Effector memory CD8-positive, alpha-beta T cell (primary cell): ENCODE data around the gene TARDBP.

Source experiments
- ATAC-seq: fragments of 150-1000 bp; cut with Tn5 transposase; replicated peaks from 2 replicates; pipeline ENCODE4 v1.10.0; 2021; ENCODE audit warnings: mild to moderate bottlenecking, moderate library complexity
- DNase-seq, 3 experiments: peaks; one replicate each; pipeline ENCODE4 v3.0.0; 2021
- H3K27ac Mint-ChIP-seq, 2 donors: one replicate each; pipeline ENCODE4 v1.8.0; 2022; ENCODE audit warnings: mild to moderate bottlenecking in 2 of 2, mixed read lengths in 2 of 2, moderate library complexity in 2 of 2
- H3K27me3 Mint-ChIP-seq, 2 donors: one replicate each; pipeline ENCODE4 v1.8.0; 2022; ENCODE audit warnings: mixed read lengths in 2 of 2
- H3K36me3 Mint-ChIP-seq: one replicate; pipeline ENCODE4 v1.8.0; 2022; ENCODE audit warnings: mild to moderate bottlenecking, moderate library complexity, mixed read lengths; ENCODE audit not compliant: insufficient read depth
- H3K4me1 Mint-ChIP-seq, 2 donors: one replicate each; pipeline ENCODE4 v1.8.0; 2022; ENCODE audit warnings: low read depth in 2 of 2, mixed read lengths in 2 of 2
- H3K4me3 Mint-ChIP-seq, 2 donors: one replicate each; pipeline ENCODE4 v1.8.0; 2022; ENCODE audit warnings: mild to moderate bottlenecking in 2 of 2, mixed read lengths in 2 of 2, moderate library complexity in 2 of 2
- H3K9me3 Mint-ChIP-seq, 2 donors: one replicate each; pipeline ENCODE4 v1.8.0; 2022; ENCODE audit warnings: mixed read lengths in 2 of 2
- total RNA-seq, 9 experiments: gene quantifications; one replicate each; lab custom pipeline; 2026; lab: John Stamatoyannopoulos, UW

The TARDBP gene
- total RNA-seq: 60.5 to 141 (median 106) reads per million in 9 experiments

DNA sequence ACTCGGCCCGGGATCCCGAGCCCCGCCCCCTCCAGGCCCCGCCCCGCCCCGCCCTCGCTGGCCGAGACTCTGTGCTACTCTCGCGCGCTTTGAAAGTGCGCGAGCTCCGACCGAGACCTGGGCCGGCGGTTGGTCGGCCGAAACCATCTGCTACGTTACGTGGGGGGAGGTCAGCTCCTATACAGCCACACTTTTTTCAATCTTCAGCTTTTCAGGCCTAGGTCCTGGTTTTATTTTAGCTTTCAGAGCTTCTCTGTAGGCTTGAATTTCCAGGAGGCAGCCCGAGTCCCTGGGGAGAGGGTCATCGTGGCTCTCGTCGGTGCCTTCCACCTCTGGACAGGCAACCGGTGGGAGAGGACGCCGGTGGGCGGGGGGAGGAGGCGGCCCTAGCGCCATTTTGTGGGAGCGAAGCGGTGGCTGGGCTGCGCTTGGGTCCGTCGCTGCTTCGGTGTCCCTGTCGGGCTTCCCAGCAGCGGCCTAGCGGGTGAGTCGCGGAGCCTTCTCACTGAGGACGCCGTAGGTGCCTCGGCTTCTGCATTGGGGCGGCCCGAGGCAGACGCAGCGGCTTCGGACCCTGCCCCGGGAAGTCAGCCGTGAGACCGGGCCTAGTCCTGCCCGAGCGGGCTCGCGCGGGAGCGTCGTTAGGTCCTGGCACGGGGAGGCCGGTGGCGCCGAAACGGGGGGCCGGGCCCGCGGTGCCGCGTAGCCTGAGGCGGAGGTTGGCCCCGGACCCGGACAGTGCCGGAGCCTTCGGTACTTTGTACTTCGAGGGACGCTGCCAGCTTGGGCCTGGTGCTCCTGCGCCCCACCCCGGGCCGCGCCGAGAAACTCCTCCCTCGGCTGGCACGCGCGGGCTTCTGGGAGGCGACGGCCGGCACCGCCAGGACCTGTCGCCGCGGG lies at the start of gene TARDBP:
Gene TARDBP (plus strand): TSS at position 395 of the 900 bp plus-strand sequence. CDS start 1,074 bp downstream, outside the sequence.
- Mint-ChIP-seq H3K4me1 (peaks cover 23 to 27% of the 10 kb centered on the region in 2 donors), H3K36me3 (peaks cover 57% of the 10 kb centered on the region), H3K4me3 (peak within 1 kb of the TSS; percentile 85 to 86), H3K27ac (peak within 1 kb of the TSS; percentile 97 to 98), H3K9me3 (no peaks in the 10 kb centered on the region), H3K27me3 (no peaks in the 10 kb centered on the region)
- peak; percentile 88 to 93 (median 89) for DNase-seq
- peak; percentile 86 for ATAC-seq

DNA sequence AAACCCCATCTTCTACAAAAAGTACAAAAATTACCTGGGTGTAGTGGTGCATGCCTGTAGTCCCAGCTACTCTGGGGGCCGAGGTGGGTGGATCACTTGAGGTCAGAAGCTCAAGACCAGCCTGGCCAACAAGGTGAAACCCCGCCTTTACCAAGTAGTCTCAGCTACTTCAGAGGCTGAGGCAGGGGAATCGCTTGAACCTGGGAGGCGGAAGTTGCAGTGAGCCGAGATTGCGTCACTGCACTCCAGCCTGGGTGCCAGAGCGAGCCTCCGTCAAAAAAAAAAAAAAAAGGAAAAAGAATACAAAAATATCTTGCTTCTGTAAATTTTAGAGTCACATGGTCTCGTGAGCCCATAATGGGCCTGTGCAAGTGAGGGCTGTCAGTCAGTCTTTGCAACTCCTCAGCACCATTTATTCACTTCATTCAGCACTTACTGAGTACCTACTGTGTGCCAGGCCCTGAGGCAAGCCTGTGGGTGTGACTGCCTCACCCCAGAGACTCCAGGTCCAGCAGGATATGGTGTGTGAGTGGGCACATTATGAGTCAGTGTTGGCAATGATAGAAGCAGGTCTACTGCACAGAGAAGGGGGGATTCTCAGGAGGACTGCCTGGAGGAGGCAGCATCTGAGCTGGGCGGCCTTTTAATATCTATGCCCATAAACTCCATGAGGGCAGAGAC lies 46.8 kb upstream of the TARDBP start:
- peaks cover 4 to 11% of the 10 kb centered on the region in 2 donors for H3K4me1 Mint-ChIP-seq
- DNase-seq (no peak), ATAC-seq (peak; percentile 40)
- no peaks in the 10 kb centered on the region for H3K36me3 Mint-ChIP-seq
- no peaks in the 10 kb centered on the region for H3K9me3 Mint-ChIP-seq
- peak overlapping the region in 1 of 2 donors; percentile 36 for H3K4me3 Mint-ChIP-seq
- no peak overlapping the region for H3K27ac Mint-ChIP-seq
- H3K27me3 Mint-ChIP-seq: peaks cover 43 to 88% of the 10 kb centered on the region in 2 donors

DNA sequence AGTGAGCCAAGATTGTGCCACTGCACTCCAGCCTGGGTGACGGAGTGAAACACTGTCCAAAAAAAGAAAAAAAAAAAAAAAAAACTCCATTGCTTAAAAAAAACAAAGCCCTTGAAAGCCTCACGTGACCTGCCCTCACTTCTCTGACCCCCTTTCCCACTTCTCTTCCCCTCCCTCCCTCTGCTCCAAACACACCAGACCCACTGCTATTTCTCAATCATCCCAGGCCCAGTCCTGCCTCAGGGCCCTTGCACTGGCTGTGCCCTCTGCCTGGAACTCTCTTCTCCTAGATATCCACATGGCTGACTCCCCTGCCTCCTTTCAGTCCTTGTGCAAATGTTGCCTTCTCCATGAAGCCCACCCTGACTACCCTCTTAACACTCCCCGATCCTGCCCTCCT lies 45.4 kb upstream of the TARDBP start:
- ATAC-seq: no peak
- Mint-ChIP-seq H3K4me3 (no peak overlapping the region), H3K36me3 (no peaks in the 10 kb centered on the region), H3K4me1 (peaks cover 0 to 8% of the 10 kb centered on the region in 2 donors), H3K27ac (no peak overlapping the region), H3K9me3 (no peaks in the 10 kb centered on the region), H3K27me3 (peaks cover 37 to 83% of the 10 kb centered on the region in 2 donors)
- no peak for DNase-seq

DNA sequence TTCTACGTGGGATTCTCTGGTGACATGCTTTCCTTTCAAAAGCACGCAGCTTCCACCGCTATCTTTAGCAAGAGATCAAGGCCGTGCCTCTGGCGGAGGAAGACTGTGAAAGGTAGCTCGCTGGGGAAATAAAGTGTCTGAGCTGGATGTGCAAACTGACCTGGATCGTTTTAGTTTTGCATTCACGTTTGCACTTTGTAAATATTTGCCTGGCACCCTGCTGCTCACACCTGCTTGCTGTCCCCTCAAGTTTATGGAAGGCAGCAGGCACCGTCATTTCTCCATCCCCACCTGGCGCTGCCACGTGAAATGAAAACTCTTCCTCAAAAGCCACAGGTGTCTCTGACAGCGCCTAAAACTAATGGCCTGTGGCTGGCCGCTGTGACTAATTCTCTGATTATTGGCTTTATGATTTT lies 44.0 kb upstream of the TARDBP start:
- DNase-seq (no peak), ATAC-seq (no peak)
- Mint-ChIP-seq H3K9me3 (no peaks in the 10 kb centered on the region), H3K27ac (no peak overlapping the region), H3K4me3 (peak overlapping the region in 1 of 2 donors; percentile 29), H3K36me3 (no peaks in the 10 kb centered on the region), H3K27me3 (peaks cover 35 to 71% of the 10 kb centered on the region in 2 donors), H3K4me1 (peaks cover 0 to 8% of the 10 kb centered on the region in 2 donors)

DNA sequence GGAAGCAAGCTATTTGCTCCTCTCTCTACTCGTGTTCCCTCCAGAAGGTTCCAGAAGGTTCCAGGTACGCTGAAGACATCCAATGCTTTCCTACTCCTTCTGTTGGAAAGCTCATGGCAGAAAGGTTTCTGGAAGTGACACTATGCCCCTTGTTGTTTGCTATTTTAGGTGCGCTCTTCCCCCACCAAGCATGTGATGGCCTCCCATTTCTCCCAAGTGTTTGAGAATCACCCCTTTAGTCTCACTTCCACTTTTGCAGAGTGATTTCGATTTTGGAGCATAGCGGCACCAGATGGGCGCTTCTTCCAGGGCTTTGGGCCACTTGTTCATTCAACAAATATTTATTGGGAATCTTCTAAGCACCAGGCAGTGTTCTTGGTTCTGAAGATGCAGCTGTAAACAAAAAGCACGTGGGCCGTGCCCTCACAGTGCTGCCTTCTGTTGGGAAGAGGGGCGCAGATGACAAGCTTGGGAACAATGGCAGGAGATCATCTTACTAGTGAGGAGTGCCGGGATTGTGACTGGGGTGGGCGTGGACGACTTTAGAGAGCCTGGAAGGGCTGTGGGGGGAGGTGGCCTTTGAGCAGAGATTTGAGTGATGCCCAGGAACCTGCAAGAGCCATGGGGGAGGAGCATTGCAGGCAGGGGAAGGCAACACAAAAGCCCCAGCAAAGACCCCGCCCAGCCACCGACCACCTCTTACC lies 43.0 kb upstream of the TARDBP start:
- Mint-ChIP-seq H3K27ac (no peak overlapping the region), H3K27me3 (peaks cover 26 to 69% of the 10 kb centered on the region in 2 donors), H3K4me1 (peaks cover 0 to 8% of the 10 kb centered on the region in 2 donors), H3K36me3 (no peaks in the 10 kb centered on the region), H3K9me3 (no peaks in the 10 kb centered on the region), H3K4me3 (no peak overlapping the region)
- DNase-seq (no peak), ATAC-seq (no peak)

DNA sequence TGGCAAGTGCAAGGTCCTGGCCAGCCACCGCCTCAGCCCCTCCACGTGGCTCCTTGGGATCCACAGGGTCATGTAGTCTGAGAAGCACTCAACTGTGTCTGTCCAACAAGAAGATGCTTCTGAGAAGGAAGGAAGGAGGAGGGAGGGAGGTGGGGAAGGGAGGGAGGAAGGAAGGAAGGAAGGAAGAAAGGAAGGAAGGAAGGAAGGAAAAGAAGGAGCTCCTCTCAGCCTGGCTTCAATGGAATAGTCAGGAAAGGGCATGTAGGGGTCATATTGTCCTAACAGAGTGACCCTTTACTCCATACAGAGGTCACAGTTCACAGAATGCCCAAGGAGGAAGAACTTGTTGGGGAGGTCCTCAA lies 42.5 kb upstream of the TARDBP start:
- no peaks in the 10 kb centered on the region for H3K9me3 Mint-ChIP-seq
- H3K36me3 Mint-ChIP-seq: no peaks in the 10 kb centered on the region
- peaks cover 0 to 6% of the 10 kb centered on the region in 2 donors for H3K4me1 Mint-ChIP-seq
- H3K4me3 Mint-ChIP-seq: no peak overlapping the region
- no peak for ATAC-seq
- H3K27me3 Mint-ChIP-seq: peaks cover 23 to 65% of the 10 kb centered on the region in 2 donors
- DNase-seq: no peak
- no peak overlapping the region for H3K27ac Mint-ChIP-seq

DNA sequence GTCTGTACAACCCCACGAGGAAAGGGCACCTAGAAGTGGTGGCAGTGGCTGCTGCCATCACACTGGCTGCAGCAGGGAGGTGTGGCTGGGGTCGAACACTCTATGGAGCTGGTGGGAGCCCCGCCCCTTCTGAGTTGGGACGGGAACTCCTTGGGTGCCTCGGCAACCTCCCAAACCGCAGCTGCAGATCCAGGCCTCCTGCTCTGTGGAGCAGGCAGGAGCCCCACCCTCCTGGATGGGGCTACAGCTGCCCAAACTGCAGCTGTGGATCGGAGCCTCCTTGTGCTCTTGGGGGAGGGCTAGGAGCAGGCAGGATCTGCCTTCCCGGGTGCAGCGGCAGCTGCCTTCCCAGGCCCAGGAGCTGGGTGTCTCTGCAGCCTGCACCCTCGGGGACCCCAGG lies 38.9 kb upstream of the TARDBP start:
- Mint-ChIP-seq H3K9me3 (no peaks in the 10 kb centered on the region), H3K4me1 (peaks cover 0 to under 1% of the 10 kb centered on the region in 2 donors), H3K36me3 (no peaks in the 10 kb centered on the region), H3K27me3 (peaks cover 14 to 36% of the 10 kb centered on the region in 2 donors), H3K27ac (no peak overlapping the region), H3K4me3 (no peak overlapping the region)
- DNase-seq (no peak), ATAC-seq (no peak)

DNA sequence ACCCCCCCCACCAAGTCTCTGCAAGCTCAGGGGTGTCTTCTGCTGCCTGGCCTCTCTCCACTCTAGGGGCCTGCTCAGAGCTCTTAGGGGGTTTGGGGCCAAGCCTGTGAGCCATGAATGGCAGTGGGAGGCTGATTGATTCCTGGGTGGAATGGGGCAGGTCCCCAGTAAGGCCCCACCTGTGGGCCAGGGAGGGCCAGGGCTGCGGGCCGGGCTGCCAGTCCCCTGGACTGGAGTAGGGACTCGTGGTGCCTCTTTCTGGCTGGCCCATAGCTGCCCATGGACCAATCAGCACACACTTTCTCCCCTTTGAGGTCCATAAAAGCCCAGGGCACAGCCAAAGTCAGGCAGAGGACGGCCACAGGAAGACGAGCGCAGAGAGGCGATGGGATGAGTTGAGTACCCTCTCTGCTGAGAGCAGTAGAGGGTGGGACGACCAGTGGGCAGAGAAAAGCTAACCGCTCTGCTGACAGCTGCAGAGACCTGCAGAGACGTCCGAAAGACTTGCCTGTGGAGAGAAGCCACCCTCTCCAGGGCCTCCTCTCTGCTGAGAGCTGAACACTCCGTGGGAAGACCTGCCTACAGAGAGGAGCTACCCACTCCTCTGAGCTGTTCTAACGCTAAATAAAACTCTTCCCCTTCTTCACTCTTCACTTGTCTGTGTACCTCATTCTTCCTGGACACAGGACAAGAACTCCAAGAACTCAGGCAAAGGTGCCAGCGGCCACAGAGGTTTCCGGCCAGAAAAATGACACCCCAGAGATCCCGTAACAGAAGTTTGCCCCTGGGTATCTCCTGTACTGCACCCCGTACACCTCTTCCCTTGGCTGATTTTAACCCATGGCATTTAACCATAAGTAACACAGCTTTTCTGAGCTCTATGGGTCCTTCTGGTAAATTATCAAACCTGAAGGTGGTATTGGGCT lies 38.2 kb upstream of the TARDBP start:
- no peaks in the 10 kb centered on the region for H3K36me3 Mint-ChIP-seq
- no peaks in the 10 kb centered on the region for H3K9me3 Mint-ChIP-seq
- H3K4me3 Mint-ChIP-seq: no peak overlapping the region
- no peak for DNase-seq
- H3K27me3 Mint-ChIP-seq: peaks cover 21 to 36% of the 10 kb centered on the region in 2 donors
- ATAC-seq: no peak
- no peaks in the 10 kb centered on the region for H3K4me1 Mint-ChIP-seq
- H3K27ac Mint-ChIP-seq: no peak overlapping the region

DNA sequence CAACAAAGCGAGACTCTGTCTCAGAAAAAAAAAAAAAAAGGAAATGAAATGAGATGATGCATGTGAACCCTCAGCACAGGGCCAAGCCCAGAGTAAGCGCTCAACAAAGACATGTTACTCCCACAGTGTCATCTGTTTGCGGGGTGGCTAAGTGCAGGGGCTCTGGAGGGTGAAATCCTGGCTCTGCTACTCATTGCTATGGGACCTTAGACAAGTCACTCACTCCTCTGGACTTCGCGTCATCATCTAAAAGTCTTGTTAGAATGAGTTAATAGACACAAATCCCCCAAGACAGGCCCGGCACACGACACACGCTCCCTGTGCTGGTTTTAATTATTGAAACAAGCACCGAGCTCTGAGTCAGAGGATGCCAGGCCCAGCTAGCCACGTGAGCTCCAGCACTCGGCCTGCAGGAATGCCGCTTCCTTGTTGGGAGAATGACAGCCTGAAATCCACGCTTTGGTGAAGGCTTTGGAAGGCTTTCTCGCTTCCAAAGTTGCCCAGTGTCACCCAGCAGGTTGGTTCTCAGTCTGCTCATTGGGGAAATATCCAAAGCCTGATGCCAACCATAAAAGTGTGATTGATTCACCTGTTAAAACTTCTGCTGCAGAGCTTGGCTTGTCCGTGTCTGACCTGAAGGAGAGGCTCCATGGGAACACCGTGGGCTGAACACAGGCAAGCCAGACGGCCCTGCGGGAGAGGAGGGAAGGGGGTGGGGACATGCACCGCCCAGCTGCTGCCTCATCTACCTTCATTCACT lies 36.7 kb upstream of the TARDBP start:
- Mint-ChIP-seq H3K27ac (no peak overlapping the region), H3K9me3 (no peaks in the 10 kb centered on the region), H3K4me3 (no peak overlapping the region), H3K4me1 (no peaks in the 10 kb centered on the region), H3K36me3 (no peaks in the 10 kb centered on the region), H3K27me3 (peaks cover 33 to 45% of the 10 kb centered on the region in 2 donors)
- ATAC-seq (no peak), DNase-seq (no peak)

DNA sequence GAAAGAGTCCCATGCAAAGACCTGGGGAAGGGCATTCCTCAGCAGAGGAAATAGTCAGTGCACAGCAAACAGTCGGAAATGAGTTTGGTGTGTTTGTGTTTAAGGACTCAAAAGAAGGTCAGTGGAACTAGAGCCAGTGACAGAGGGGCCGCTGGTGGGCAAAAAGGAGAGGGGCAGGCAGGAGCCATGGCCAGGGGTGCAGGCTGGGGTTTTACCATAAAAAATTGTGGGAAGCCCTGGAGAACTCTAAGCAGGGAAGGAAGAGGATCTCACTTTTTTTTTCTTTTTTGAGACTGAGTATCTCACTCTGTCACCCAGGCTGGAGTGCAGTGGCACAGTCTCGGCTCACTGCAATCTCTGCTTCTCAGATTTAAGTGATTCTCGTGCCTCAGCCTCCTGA lies 33.7 kb upstream of the TARDBP start:
- DNase-seq (no peak), ATAC-seq (no peak)
- Mint-ChIP-seq H3K9me3 (no peaks in the 10 kb centered on the region), H3K4me3 (no peak overlapping the region), H3K36me3 (peaks cover 3% of the 10 kb centered on the region), H3K4me1 (no peaks in the 10 kb centered on the region), H3K27ac (no peak overlapping the region), H3K27me3 (peaks cover 36 to 58% of the 10 kb centered on the region in 2 donors)

DNA sequence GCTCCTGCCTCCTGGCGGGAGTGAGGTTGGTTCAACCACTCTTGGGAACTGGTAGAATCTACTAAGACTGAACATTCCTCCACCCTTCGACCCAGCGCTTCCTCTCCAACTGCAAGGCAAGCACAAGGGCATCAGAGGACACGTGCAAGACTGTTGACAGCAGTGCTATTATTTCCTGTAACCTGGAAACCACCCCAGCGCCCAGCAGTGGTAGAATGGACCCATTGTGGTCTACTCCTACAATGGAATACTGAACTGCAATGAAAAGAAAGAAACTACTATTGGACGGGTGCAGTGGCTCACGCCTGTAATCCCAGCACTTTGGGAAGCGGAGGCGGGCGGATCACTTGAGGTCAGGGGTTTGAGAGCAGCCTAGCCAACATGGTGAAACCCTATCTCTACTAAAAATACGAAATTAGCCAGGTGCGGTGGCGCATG lies 33.0 kb upstream of the TARDBP start:
- Mint-ChIP-seq H3K4me1 (no peaks in the 10 kb centered on the region), H3K27me3 (peaks cover 36 to 58% of the 10 kb centered on the region in 2 donors), H3K36me3 (peaks cover 3% of the 10 kb centered on the region), H3K27ac (no peak overlapping the region), H3K9me3 (no peaks in the 10 kb centered on the region), H3K4me3 (no peak overlapping the region)
- DNase-seq (no peak), ATAC-seq (no peak)

DNA sequence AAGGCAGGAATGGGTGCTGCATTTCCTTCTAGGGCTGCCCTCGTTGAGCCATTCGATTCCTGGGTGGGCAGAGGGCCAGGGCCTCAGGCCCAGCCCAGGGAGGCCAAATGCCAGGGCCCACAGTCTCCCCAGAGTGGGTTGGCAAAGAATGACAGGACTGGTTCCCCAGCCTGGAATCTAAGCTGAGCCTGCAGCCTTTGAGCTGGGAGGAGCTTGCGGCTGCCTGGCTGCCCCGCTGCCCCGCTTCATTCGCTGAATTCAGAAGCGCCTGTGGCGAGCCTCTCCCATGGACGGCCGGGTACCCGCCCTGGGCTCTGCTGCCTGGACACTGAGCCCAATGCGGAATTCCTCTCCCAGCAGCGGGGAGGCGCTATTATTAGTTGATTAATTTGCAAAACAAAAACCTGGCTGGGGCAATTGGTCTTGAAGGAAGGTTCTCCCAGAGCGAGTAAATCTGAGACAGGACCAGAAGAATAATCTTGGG lies 32.3 kb upstream of the TARDBP start:
- Mint-ChIP-seq H3K4me3 (no peak overlapping the region), H3K27me3 (peaks cover 36 to 58% of the 10 kb centered on the region in 2 donors), H3K36me3 (peaks cover 3% of the 10 kb centered on the region), H3K4me1 (no peaks in the 10 kb centered on the region), H3K9me3 (no peaks in the 10 kb centered on the region), H3K27ac (no peak overlapping the region)
- ATAC-seq (no peak), DNase-seq (no peak)
